CD14-positive monocyte (primary cell): ENCODE data around the gene PHACTR3. TPM values are rescaled to one million over a fixed set of nuclear protein-coding genes. Genes with fewer than 3 reads are reported as not detected.

Experiments used
- DNase-seq, 3 donors: peaks; one replicate each; pipeline ENCODE4 v3.0.0-alpha.2; 2011 to 2022
- H2AFZ ChIP-seq: 2 replicates; pipeline ENCODE4 v1.6.0; 2012; ENCODE audit warnings: mild to moderate bottlenecking, low read depth, low read length, inconsistent platforms; ENCODE audit not compliant: insufficient read depth, poor library complexity, severe bottlenecking
- H3K27ac ChIP-seq, 2 donors: 1 replicate in 1 of 2; 2 replicates in 1 of 2; pipeline ENCODE4 v1.5.1; 2012 to 2013; ENCODE audit warnings: low read length in 2 of 2, control low read depth in 1 of 2, inconsistent platforms in 1 of 2, low read depth in 1 of 2, mild to moderate bottlenecking in 1 of 2
- H3K27me3 ChIP-seq, 2 donors: one replicate each; pipeline versions ENCODE4 v1.6.0 to v1.6.1; 2011 to 2013; ENCODE audit warnings: low read length in 2 of 2; ENCODE audit not compliant: control insufficient read depth in 2 of 2, insufficient read depth in 2 of 2
- H3K36me3 ChIP-seq, 2 donors: replicated peaks in 1 of 2; 1 replicate in 1 of 2; 2 replicates in 1 of 2; pipeline versions ENCODE4 v1.5.1 to v1.6.1; 2012 to 2013; ENCODE audit warnings: low read length in 2 of 2, control low read depth in 1 of 2, inconsistent platforms in 1 of 2, mild to moderate bottlenecking in 1 of 2; ENCODE audit not compliant: insufficient read depth in 2 of 2, control insufficient read depth in 1 of 2
- H3K4me1 ChIP-seq, 2 donors: 1 replicate in 1 of 2; 2 replicates in 1 of 2; pipeline versions ENCODE4 v1.5.1 to v1.6.1; 2012 to 2013; ENCODE audit warnings: low read length in 2 of 2, control low read depth in 1 of 2, inconsistent platforms in 1 of 2, mild to moderate bottlenecking in 1 of 2, moderate library complexity in 1 of 2; ENCODE audit not compliant: insufficient read depth in 2 of 2, control insufficient read depth in 1 of 2
- H3K4me2 ChIP-seq: replicated peaks from 2 replicates; pipeline ENCODE3; 2012; ENCODE audit warnings: low read length, moderate library complexity, mild to moderate bottlenecking; ENCODE audit not compliant: poor library complexity, severe bottlenecking; ENCODE audit errors: extremely low read depth
- H3K4me3 ChIP-seq, 3 experiments: fragments of 200-600 bp in 1 of 3; sonication (generic) in 1 of 3; replicated peaks in 1 of 3; 1 replicate in 2 of 3; 2 replicates in 1 of 3; pipeline ENCODE4 v1.5.1; 2011 to 2013; ENCODE audit warnings: low read length in 3 of 3, mild to moderate bottlenecking in 3 of 3, control low read depth in 2 of 3, low read depth in 2 of 3, inconsistent platforms in 1 of 3, moderate library complexity in 1 of 3
- H3K79me2 ChIP-seq: 2 replicates; pipeline ENCODE4 v1.6.0; 2012; ENCODE audit warnings: mild to moderate bottlenecking, control low read depth, inconsistent platforms, low read length, moderate library complexity; ENCODE audit not compliant: insufficient read depth
- H3K9ac ChIP-seq: 2 replicates; pipeline ENCODE4 v1.6.0; 2017; ENCODE audit warnings: low read length, mild to moderate bottlenecking; ENCODE audit not compliant: insufficient read depth, poor library complexity, severe bottlenecking
- H3K9me3 ChIP-seq, 2 donors: replicated peaks in 1 of 2; 1 replicate in 1 of 2; 2 replicates in 1 of 2; pipeline versions ENCODE4 v1.5.1 to v1.6.1; 2012 to 2013; ENCODE audit warnings: low read length in 2 of 2, control low read depth in 1 of 2; ENCODE audit not compliant: control insufficient read depth in 1 of 2, insufficient read depth in 1 of 2
- H4K20me1 ChIP-seq: 2 replicates; pipeline ENCODE4 v1.6.0; 2012; ENCODE audit warnings: mild to moderate bottlenecking, low read length, control low read depth, moderate library complexity; ENCODE audit not compliant: insufficient read depth
- H3K27ac Mint-ChIP-seq, 7 donors: one replicate each; pipeline ENCODE4 v1.8.0; 2020; ENCODE audit warnings: mild to moderate bottlenecking in 7 of 7, mixed read lengths in 7 of 7, moderate library complexity in 6 of 7, inconsistent platforms in 2 of 7
- H3K27me3 Mint-ChIP-seq, 3 donors: one replicate each; pipeline ENCODE4 v1.8.0; 2021 to 2022; ENCODE audit warnings: low read depth in 3 of 3, mild to moderate bottlenecking in 3 of 3, mixed read lengths in 3 of 3, moderate library complexity in 3 of 3, inconsistent platforms in 1 of 3
- H3K36me3 Mint-ChIP-seq, 2 donors: one replicate each; pipeline ENCODE4 v1.8.0; 2020; ENCODE audit warnings: mixed read lengths in 2 of 2, inconsistent platforms in 1 of 2, mild to moderate bottlenecking in 1 of 2
- H3K4me1 Mint-ChIP-seq: one replicate; pipeline ENCODE4 v1.8.0; 2020; ENCODE audit warnings: mild to moderate bottlenecking, mixed read lengths
- H3K4me3 Mint-ChIP-seq, 2 donors: one replicate each; pipeline ENCODE4 v1.8.0; 2020; ENCODE audit warnings: mild to moderate bottlenecking in 2 of 2, mixed read lengths in 2 of 2, moderate library complexity in 1 of 2
- H3K9me3 Mint-ChIP-seq, 7 donors: one replicate each; pipeline ENCODE4 v1.8.0; 2020 to 2022; ENCODE audit warnings: mixed read lengths in 7 of 7, mild to moderate bottlenecking in 6 of 7, moderate library complexity in 6 of 7, inconsistent platforms in 2 of 7
- WGBS: methylation state at CpG from one replicate; pipeline ENCODE4 v1.1.5; 2013; ENCODE audit warnings: missing lambda C conversion rate; ENCODE audit not compliant: insufficient coverage; 5-methylcytosine and 5-hydroxymethylcytosine counted together
- intact Hi-C, 2 donors: fragments of 100-400 bp; cut with micrococcal nuclease; formaldehyde crosslinking; loops; one replicate each; pipeline versions ENCODE4 v1.15.0 to v1.15.1; 2023
- polyA plus RNA-seq, 3 donors: library from polyadenylated mRNA; depleted of rRNA in 1 of 3; unstranded in 2 of 3; stranded (reverse) in 1 of 3; fragments of 300-500 nt in 2 of 3; fragments of >200 nt in 1 of 3; fragmentation: Illumina TruSeq in 2 of 3; gene quantifications; 1 replicate in 2 of 3; 2 replicates in 1 of 3; pipeline ENCODE4 v1.2.3, GENCODE V29; 2012 to 2021
- TF ChIP-seq, protein P1 (sequence below): fragments of 200-600 bp; IDR thresholded peaks from one replicate; pipeline ENCODE4 v1.8.0; 2022; ENCODE audit warnings: antibody characterized with exemption, mild to moderate bottlenecking

Gene PHACTR3
- polyA plus RNA-seq, 3 donors = 0.11 to 0.17 TPM; not detected in 1

DNA sequence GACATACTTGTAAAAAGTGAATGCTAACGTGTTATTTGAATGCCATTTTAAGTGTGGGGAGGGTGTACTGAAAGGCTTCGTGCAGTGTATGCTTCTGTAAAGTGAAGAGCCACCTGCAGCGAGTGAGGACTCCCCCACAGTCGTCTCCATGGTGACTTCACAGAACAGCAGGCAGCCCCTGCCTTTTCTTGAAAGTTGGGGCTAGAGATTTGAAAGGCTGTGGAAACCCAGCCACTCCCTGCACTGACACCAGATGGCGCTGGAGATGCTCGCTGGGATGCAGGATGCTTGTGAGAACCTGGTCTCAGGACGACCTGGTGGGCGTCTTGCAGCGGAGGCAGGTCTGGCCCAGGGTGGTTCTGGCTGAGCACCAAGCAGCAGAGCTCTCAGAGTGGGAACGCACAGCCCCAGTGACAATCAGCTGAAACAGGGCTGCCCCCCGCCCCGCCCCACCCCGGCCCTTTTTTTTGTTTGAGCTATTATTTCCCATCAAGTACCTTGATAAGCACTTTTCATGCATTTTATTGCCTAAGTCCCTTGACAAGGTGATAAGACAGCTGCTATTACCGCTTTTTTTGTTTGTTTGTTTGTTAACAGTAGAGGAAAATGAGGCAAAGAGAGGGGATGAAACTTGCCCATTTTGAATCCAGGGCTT lies 178.8 kb downstream of the PHACTR3 start:
- TF ChIP-seq, protein P1, sequence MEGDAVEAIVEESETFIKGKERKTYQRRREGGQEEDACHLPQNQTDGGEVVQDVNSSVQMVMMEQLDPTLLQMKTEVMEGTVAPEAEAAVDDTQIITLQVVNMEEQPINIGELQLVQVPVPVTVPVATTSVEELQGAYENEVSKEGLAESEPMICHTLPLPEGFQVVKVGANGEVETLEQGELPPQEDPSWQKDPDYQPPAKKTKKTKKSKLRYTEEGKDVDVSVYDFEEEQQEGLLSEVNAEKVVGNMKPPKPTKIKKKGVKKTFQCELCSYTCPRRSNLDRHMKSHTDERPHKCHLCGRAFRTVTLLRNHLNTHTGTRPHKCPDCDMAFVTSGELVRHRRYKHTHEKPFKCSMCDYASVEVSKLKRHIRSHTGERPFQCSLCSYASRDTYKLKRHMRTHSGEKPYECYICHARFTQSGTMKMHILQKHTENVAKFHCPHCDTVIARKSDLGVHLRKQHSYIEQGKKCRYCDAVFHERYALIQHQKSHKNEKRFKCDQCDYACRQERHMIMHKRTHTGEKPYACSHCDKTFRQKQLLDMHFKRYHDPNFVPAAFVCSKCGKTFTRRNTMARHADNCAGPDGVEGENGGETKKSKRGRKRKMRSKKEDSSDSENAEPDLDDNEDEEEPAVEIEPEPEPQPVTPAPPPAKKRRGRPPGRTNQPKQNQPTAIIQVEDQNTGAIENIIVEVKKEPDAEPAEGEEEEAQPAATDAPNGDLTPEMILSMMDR = peak; percentile 85
- H3K27me3 Mint-ChIP-seq = peaks cover 0 to 4% (median 3%) of the 10 kb centered on the region in 3 donors
- intact Hi-C loops = no loop called here
- Histone ChIP-seq H3K9ac (no peak overlapping the region), H3K79me2 (no peaks in the 10 kb centered on the region), H3K27ac (no peak overlapping the region), H3K4me1 (peaks cover 25 to 28% of the 10 kb centered on the region in 2 donors), H3K9me3 (no peaks in the 10 kb centered on the region), H3K4me3 (no peak overlapping the region), H2AFZ (no peak overlapping the region), H3K4me2 (no peak overlapping the region), H4K20me1 (no peaks in the 10 kb centered on the region), H3K36me3 (no peaks in the 10 kb centered on the region), H3K27me3 (no peaks in the 10 kb centered on the region)
- no peak overlapping the region for H3K27ac Mint-ChIP-seq
- H3K4me3 Mint-ChIP-seq = no peak overlapping the region
- H3K36me3 Mint-ChIP-seq = no peaks in the 10 kb centered on the region
- H3K4me1 Mint-ChIP-seq = peaks cover 31% of the 10 kb centered on the region
- H3K9me3 Mint-ChIP-seq = peaks cover 0 to 3% (median 0%) of the 10 kb centered on the region in 7 donors
- DNase-seq = peak in 2 of 3 donors; percentile 11 to 21
- 3% methylated on average over 6 of the region's 14 CpGs for whole genome bisulfite sequencing

DNA sequence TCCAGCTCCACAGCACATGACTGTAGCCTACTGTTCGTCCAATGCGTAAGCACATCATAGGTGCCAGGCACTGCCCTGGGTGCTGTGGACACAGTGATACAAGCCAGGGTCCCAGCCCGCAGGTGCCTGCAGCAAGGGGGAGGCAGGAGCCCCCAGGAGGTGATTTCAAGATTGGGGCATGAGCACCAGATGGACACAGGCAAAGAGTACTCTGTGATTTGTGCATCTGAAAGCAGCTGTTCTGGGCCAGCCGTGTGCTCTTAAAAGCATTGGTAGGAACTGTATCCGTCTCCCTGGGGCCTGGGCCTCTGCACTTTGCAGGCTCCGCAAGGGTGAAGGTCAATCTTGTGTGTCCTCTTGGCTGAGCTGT lies 179.3 kb downstream of the PHACTR3 start:
- no peaks in the 10 kb centered on the region for H3K36me3 ChIP-seq
- no peaks in the 10 kb centered on the region for H4K20me1 ChIP-seq
- no peak overlapping the region for H3K9ac ChIP-seq
- H3K4me2 ChIP-seq = no peak overlapping the region
- Mint-ChIP-seq H3K27me3 (peaks cover 0 to 3% (median 1%) of the 10 kb centered on the region in 3 donors), H3K4me3 (no peak overlapping the region), H3K9me3 (peaks cover 0 to 3% (median 0%) of the 10 kb centered on the region in 7 donors), H3K36me3 (no peaks in the 10 kb centered on the region), H3K27ac (no peak overlapping the region), H3K4me1 (peaks cover 36% of the 10 kb centered on the region)
- peaks cover 27 to 28% of the 10 kb centered on the region in 2 donors for H3K4me1 ChIP-seq
- TF ChIP-seq, protein P1 = no peak
- no peaks in the 10 kb centered on the region for H3K9me3 ChIP-seq
- H2AFZ ChIP-seq = no peak overlapping the region
- H3K27me3 ChIP-seq = no peaks in the 10 kb centered on the region
- no peak overlapping the region for H3K27ac ChIP-seq
- intact Hi-C loops = no loop called here
- no peak overlapping the region for H3K4me3 ChIP-seq
- DNase-seq = no peak
- H3K79me2 ChIP-seq = no peaks in the 10 kb centered on the region
- WGBS = 88% methylated on average over 6 of the region's 6 CpGs
